BLaER1 treated with 17β-estradiol and CSF1 and Interleukin-3, amounts not matched to agents 10 nM and 100 nM (cell line): ENCODE results near the gene SYNGAP1.

Source experiments
- H3K27ac ChIP-seq, 11 experiments: shearing (Covaris generic); formaldehyde crosslinking; 2 replicates each; pipeline ENCODE4 v1.8.1; 2022
- H3K27me3 ChIP-seq, 11 experiments: shearing (Covaris generic); formaldehyde crosslinking; 2 replicates each; pipeline ENCODE4 v1.8.1; 2022
- H3K36me3 ChIP-seq, 11 experiments: shearing (Covaris generic); formaldehyde crosslinking; 2 replicates each; pipeline ENCODE4 v1.8.1; 2022
- H3K4me1 ChIP-seq, 10 experiments: shearing (Covaris generic); formaldehyde crosslinking; 2 replicates each; pipeline ENCODE4 v1.8.1; 2022
- H3K4me2 ChIP-seq, 11 experiments: shearing (Covaris generic); formaldehyde crosslinking; 2 replicates each; pipeline ENCODE4 v1.8.1; 2022
- H3K4me3 ChIP-seq, 10 experiments: shearing (Covaris generic); formaldehyde crosslinking; 2 replicates each; pipeline ENCODE4 v1.8.1; 2022
- H3K9ac ChIP-seq, 11 experiments: shearing (Covaris generic); formaldehyde crosslinking; 2 replicates each; pipeline ENCODE4 v1.8.1; 2022
- H3K9me3 ChIP-seq, 11 experiments: shearing (Covaris generic); formaldehyde crosslinking; replicated peaks in 1 of 11; 2 replicates each; pipeline ENCODE4 v1.8.1; 2022
- H4K20me1 ChIP-seq, 11 experiments: shearing (Covaris generic); formaldehyde crosslinking; 2 replicates each; pipeline ENCODE4 v1.8.1; 2022
- Cebpa-rat ChIP-seq, 11 experiments: shearing (Covaris generic); IDR thresholded peaks; 2 replicates each; pipeline ENCODE4 v1.8.1; 2022

Gene SYNGAP1

GRCh38 chr6:33497157-33497556 is 77.3 kb downstream of the SYNGAP1 start:
- H4K20me1 ChIP-seq = no peaks in the 10 kb centered on the region
- H3K9ac ChIP-seq = no peak overlapping the region
- TF ChIP-seq Cebpa-rat (IDR thresholded peaks at IDR 0.05) = no peak
- no peaks in the 10 kb centered on the region for H3K36me3 ChIP-seq
- no peaks in the 10 kb centered on the region for H3K27me3 ChIP-seq
- no peak overlapping the region for H3K4me2 ChIP-seq
- no peak overlapping the region for H3K4me3 ChIP-seq
- H3K27ac ChIP-seq = no peak overlapping the region
- peaks cover 0 to 12% (median 7%) of the 10 kb centered on the region in 11 experiments; a peak in 11 of 22 replicates for H3K9me3 ChIP-seq
- H3K4me1 ChIP-seq = no peaks in the 10 kb centered on the region

- no peak for TF ChIP-seq Cebpa-rat (IDR thresholded peaks at IDR 0.05)
- Histone ChIP-seq H3K9ac (no peak overlapping the region), H3K9me3 (peaks cover 19 to 40% (median 33%) of the 10 kb centered on the region in 11 experiments), H3K27ac (no peak overlapping the region), H4K20me1 (no peaks in the 10 kb centered on the region), H3K36me3 (no peaks in the 10 kb centered on the region), H3K4me1 (peaks cover 0 to 8% (median 0%) of the 10 kb centered on the region in 10 experiments; a peak in 3 of 20 replicates), H3K27me3 (no peaks in the 10 kb centered on the region), H3K4me2 (no peak overlapping the region), H3K4me3 (no peak overlapping the region)
Observed at GRCh38 chr6:33502486-33502885, 82.6 kb downstream of the SYNGAP1 start.

GRCh38 chr6:33504486-33504885 is 84.6 kb downstream of the SYNGAP1 start:
- H3K4me1 ChIP-seq = peaks cover 12 to 23% (median 15%) of the 10 kb centered on the region in 10 experiments
- H3K27me3 ChIP-seq = peaks cover 0 to 7% (median 0%) of the 10 kb centered on the region in 11 experiments; a peak in 3 of 22 replicates
- no peak overlapping the region for H3K4me3 ChIP-seq
- no peaks in the 10 kb centered on the region for H3K36me3 ChIP-seq
- H3K4me2 ChIP-seq = no peak overlapping the region
- no peak overlapping the region for H3K9ac ChIP-seq
- H4K20me1 ChIP-seq = no peaks in the 10 kb centered on the region; a peak in 1 of 22 replicates
- H3K9me3 ChIP-seq = peaks cover 19 to 29% (median 26%) of the 10 kb centered on the region in 11 experiments
- no peak for TF ChIP-seq Cebpa-rat (IDR thresholded peaks at IDR 0.05)
- H3K27ac ChIP-seq = no peak overlapping the region
